Measurements from ENCODE around the gene DUSP7. TPM values are rescaled to one million over a fixed set of nuclear protein-coding genes. Genes with fewer than 3 reads are reported as not detected.

Gene DUSP7
- total RNA-seq, 5 donors from 2014 or later (not counting 1 experiment from before 2014, with no cell fraction given) = 11.3 to 41.3 (median 39.0) TPM

DNA sequence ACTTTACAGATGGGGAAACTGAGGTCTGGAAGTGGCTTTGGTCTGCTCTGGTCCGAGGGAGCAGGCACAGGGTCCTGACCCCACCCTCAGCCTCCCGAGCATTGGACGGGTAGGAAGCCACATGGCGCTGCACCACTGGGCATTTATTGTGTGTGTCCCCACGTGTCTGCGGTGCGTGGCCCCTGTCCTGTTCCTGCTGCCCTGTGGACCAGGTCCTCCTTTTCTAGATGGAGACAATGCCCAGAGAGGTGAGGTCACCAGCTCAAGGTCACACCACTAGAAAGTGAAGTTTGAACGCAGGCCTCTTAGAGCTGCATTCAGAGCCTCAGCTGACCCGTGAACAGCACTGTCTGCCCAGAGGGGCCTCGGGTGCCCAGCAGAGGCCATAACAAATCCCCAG is 26.8 kb downstream of the DUSP7 start:
- no peak overlapping the region for H3K27ac Mint-ChIP-seq

GRCh38 chr3:52029053-52029452 is 27.3 kb downstream of the DUSP7 start:
- Mint-ChIP-seq H3K4me1 (peaks cover 0 to 9% (median 0%) of the 10 kb centered on the region in 3 donors), H3K27ac (no peak overlapping the region), H3K9me3 (no peaks in the 10 kb centered on the region), H3K36me3 (no peaks in the 10 kb centered on the region), H3K27me3 (no peaks in the 10 kb centered on the region), H3K4me3 (no peak overlapping the region)
- ChIA-PET CTCF (interaction anchor here in 1 of 2 donors (0.8 kb wide), 1 partner anchor 12 kb away, joined by 3 read pairs; no protein-coding TSS in a partner anchor), POLR2A (no interaction called here)
- Histone ChIP-seq H3K4me1 (ENCODE audit: control insufficient read depth in 1 of 2, extremely low read depth in 1 of 2, insufficient read depth in 2 of 2, low read length in 2 of 2) (no peaks in the 10 kb centered on the region), H3K27me3 (replicated peaks in 1 of 2; ENCODE audit: control insufficient read depth in 2 of 2, extremely low read depth in 1 of 2, insufficient read depth in 2 of 2, low read length in 1 of 2) (peaks cover 0 to 4% of the 10 kb centered on the region in 2 experiments), H3K4me3 (ENCODE audit: control insufficient read depth in 1 of 2, extremely low read depth in 1 of 2, low read length in 1 of 2) (no peak overlapping the region), H3K27ac (ENCODE audit: low read length) (no peak overlapping the region), H3K9me3 (no peaks in the 10 kb centered on the region), H3K36me3 (ENCODE audit: control insufficient read depth in 2 of 2, extremely low read depth in 1 of 2, insufficient read depth in 1 of 2, low read length in 1 of 2) (no peaks in the 10 kb centered on the region)
- ATAC-seq (replicated peaks in 1 of 4) = no peak
- WGBS (ENCODE audit: insufficient coverage) = 89% methylated on average over 9 of the region's 9 CpGs
- no peak for DNase-seq

More for the DNA sequence above, 26.8 kb downstream of the DUSP7 start:
- Histone ChIP-seq H3K27ac (ENCODE audit: low read length) (no peak overlapping the region), H3K4me1 (ENCODE audit: control insufficient read depth in 1 of 2, extremely low read depth in 1 of 2, insufficient read depth in 2 of 2, low read length in 2 of 2) (no peaks in the 10 kb centered on the region), H3K27me3 (replicated peaks in 1 of 2; ENCODE audit: control insufficient read depth in 2 of 2, extremely low read depth in 1 of 2, insufficient read depth in 2 of 2, low read length in 1 of 2) (peaks cover 0 to 4% of the 10 kb centered on the region in 2 experiments), H3K36me3 (ENCODE audit: control insufficient read depth in 2 of 2, extremely low read depth in 1 of 2, insufficient read depth in 1 of 2, low read length in 1 of 2) (no peaks in the 10 kb centered on the region), H3K4me3 (ENCODE audit: control insufficient read depth in 1 of 2, extremely low read depth in 1 of 2, low read length in 1 of 2) (no peak overlapping the region), H3K9me3 (no peaks in the 10 kb centered on the region)
- POLR2A ChIA-PET = no interaction called here
- H3K9me3 Mint-ChIP-seq = no peaks in the 10 kb centered on the region
- 69% methylated on average over 6 of the region's 10 CpGs for WGBS (ENCODE audit: insufficient coverage)
- ATAC-seq (replicated peaks in 1 of 4) = no peak
- peaks cover 0 to 5% (median 0%) of the 10 kb centered on the region in 3 donors for H3K4me1 Mint-ChIP-seq
- no peaks in the 10 kb centered on the region for H3K36me3 Mint-ChIP-seq
- no peak for DNase-seq
- no peak overlapping the region for H3K4me3 Mint-ChIP-seq
- H3K27me3 Mint-ChIP-seq = no peaks in the 10 kb centered on the region
- CTCF ChIA-PET = interaction anchor here in 1 of 2 donors (0.8 kb wide), 1 partner anchor 12 kb away, joined by 3 read pairs; no protein-coding TSS in a partner anchor

DNA sequence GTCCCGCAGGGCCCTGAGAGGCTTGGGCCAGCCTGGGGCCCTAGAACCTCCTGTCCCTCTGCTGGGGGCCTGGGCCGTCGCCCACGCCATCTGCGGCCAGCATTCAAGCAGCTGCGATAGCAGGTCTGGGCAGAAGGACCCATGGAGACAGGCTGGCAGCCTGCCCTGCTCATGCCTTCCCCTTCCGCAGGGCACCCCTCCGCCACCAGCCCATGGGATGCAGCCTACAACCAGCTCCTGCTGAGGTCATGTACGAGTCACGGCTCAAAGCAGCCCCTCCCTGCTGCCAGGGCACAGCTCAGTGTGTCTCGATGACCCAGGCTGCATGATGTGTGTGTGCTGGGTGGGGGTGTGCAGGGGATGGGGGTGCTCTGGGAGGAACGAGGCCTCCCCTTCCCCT is 27.8 kb downstream of the DUSP7 start:
- peaks cover 0 to 4% of the 10 kb centered on the region in 2 experiments for H3K27me3 ChIP-seq (replicated peaks in 1 of 2; ENCODE audit: control insufficient read depth in 2 of 2, extremely low read depth in 1 of 2, insufficient read depth in 2 of 2, low read length in 1 of 2)
- ATAC-seq (replicated peaks in 1 of 4) (no peak), DNase-seq (no peak)
- no peaks in the 10 kb centered on the region for H3K4me1 ChIP-seq (ENCODE audit: control insufficient read depth in 1 of 2, extremely low read depth in 1 of 2, insufficient read depth in 2 of 2, low read length in 2 of 2)
- H3K27ac ChIP-seq (ENCODE audit: low read length) = no peak overlapping the region
- H3K27ac Mint-ChIP-seq = no peak overlapping the region
- ChIA-PET POLR2A (no interaction called here), CTCF (no interaction called here)
- H3K4me1 Mint-ChIP-seq = peaks cover 0 to 9% (median 0%) of the 10 kb centered on the region in 3 donors
- no peaks in the 10 kb centered on the region for H3K36me3 Mint-ChIP-seq
- no peaks in the 10 kb centered on the region for H3K36me3 ChIP-seq (ENCODE audit: control insufficient read depth in 2 of 2, extremely low read depth in 1 of 2, insufficient read depth in 1 of 2, low read length in 1 of 2)
- no peaks in the 10 kb centered on the region for H3K9me3 Mint-ChIP-seq
- H3K9me3 ChIP-seq = no peaks in the 10 kb centered on the region
- H3K4me3 Mint-ChIP-seq = no peak overlapping the region
- 92% methylated on average over 9 of the region's 12 CpGs for WGBS (ENCODE audit: insufficient coverage)
- no peak overlapping the region for H3K4me3 ChIP-seq (ENCODE audit: control insufficient read depth in 1 of 2, extremely low read depth in 1 of 2, low read length in 1 of 2)
- no peaks in the 10 kb centered on the region for H3K27me3 Mint-ChIP-seq

GRCh38 chr3:52026041-52026440 is 30.3 kb downstream of the DUSP7 start:
- Mint-ChIP-seq H3K27me3 (no peaks in the 10 kb centered on the region), H3K4me1 (peaks cover 0 to 9% (median 0%) of the 10 kb centered on the region in 3 donors), H3K36me3 (no peaks in the 10 kb centered on the region), H3K27ac (no peak overlapping the region), H3K4me3 (no peak overlapping the region), H3K9me3 (no peaks in the 10 kb centered on the region)
- Histone ChIP-seq H3K36me3 (ENCODE audit: control insufficient read depth in 2 of 2, extremely low read depth in 1 of 2, insufficient read depth in 1 of 2, low read length in 1 of 2) (no peaks in the 10 kb centered on the region), H3K9me3 (no peaks in the 10 kb centered on the region), H3K27ac (ENCODE audit: low read length) (no peak overlapping the region), H3K4me1 (ENCODE audit: control insufficient read depth in 1 of 2, extremely low read depth in 1 of 2, insufficient read depth in 2 of 2, low read length in 2 of 2) (peaks cover 0 to 2% of the 10 kb centered on the region in 2 experiments), H3K4me3 (ENCODE audit: control insufficient read depth in 1 of 2, extremely low read depth in 1 of 2, low read length in 1 of 2) (no peak overlapping the region), H3K27me3 (replicated peaks in 1 of 2; ENCODE audit: control insufficient read depth in 2 of 2, extremely low read depth in 1 of 2, insufficient read depth in 2 of 2, low read length in 1 of 2) (no peaks in the 10 kb centered on the region)
- ChIA-PET POLR2A (no interaction called here), CTCF (no interaction called here)
- DNase-seq = no peak
- ATAC-seq (replicated peaks in 1 of 4) = no peak
- WGBS (ENCODE audit: insufficient coverage) = 73% methylated on average over 4 of the region's 4 CpGs

DNA sequence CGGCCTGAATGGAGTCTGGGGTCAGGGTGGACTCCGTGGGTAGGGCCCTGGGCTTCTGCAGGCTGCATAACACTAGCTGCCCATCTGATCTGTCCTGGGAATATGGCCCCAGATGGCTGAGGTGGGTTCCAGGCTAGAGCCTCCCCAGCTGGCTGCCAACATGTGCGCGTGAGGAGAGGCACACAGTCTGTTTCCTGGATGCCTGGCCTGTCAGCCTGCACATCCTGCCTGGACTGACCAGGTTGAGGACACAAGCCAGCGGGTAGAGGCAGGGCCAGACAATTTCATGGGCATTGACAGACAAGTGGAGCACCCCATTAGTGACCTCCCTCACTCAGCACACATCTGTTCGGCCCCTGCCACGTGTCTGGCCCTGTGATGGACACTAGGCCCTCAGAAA is 30.9 kb downstream of the DUSP7 start:
- H3K27ac Mint-ChIP-seq = no peak overlapping the region
- no peak overlapping the region for H3K4me3 ChIP-seq (ENCODE audit: control insufficient read depth in 1 of 2, extremely low read depth in 1 of 2, low read length in 1 of 2)
- H3K36me3 Mint-ChIP-seq = no peaks in the 10 kb centered on the region
- ChIA-PET POLR2A (interaction anchor here in 1 of 2 donors (0.7 kb wide), 1 partner anchor 130 kb away, joined by 3 read pairs; no protein-coding TSS in a partner anchor), CTCF (no interaction called here)
- no peaks in the 10 kb centered on the region for H3K9me3 ChIP-seq
- H3K4me1 Mint-ChIP-seq = peaks cover 0 to 9% (median 0%) of the 10 kb centered on the region in 3 donors
- no peaks in the 10 kb centered on the region for H3K9me3 Mint-ChIP-seq
- ATAC-seq (replicated peaks in 1 of 4) = no peak
- H3K27me3 ChIP-seq (replicated peaks in 1 of 2; ENCODE audit: control insufficient read depth in 2 of 2, extremely low read depth in 1 of 2, insufficient read depth in 2 of 2, low read length in 1 of 2) = no peaks in the 10 kb centered on the region
- H3K4me1 ChIP-seq (ENCODE audit: control insufficient read depth in 1 of 2, extremely low read depth in 1 of 2, insufficient read depth in 2 of 2, low read length in 2 of 2) = peaks cover 0 to 2% of the 10 kb centered on the region in 2 experiments
- no peak for DNase-seq
- no peaks in the 10 kb centered on the region for H3K36me3 ChIP-seq (ENCODE audit: control insufficient read depth in 2 of 2, extremely low read depth in 1 of 2, insufficient read depth in 1 of 2, low read length in 1 of 2)
- no peak overlapping the region for H3K4me3 Mint-ChIP-seq
- WGBS (ENCODE audit: insufficient coverage) = 72% methylated on average over 7 of the region's 7 CpGs
- H3K27me3 Mint-ChIP-seq = no peaks in the 10 kb centered on the region
- no peak overlapping the region for H3K27ac ChIP-seq (ENCODE audit: low read length)

DNA sequence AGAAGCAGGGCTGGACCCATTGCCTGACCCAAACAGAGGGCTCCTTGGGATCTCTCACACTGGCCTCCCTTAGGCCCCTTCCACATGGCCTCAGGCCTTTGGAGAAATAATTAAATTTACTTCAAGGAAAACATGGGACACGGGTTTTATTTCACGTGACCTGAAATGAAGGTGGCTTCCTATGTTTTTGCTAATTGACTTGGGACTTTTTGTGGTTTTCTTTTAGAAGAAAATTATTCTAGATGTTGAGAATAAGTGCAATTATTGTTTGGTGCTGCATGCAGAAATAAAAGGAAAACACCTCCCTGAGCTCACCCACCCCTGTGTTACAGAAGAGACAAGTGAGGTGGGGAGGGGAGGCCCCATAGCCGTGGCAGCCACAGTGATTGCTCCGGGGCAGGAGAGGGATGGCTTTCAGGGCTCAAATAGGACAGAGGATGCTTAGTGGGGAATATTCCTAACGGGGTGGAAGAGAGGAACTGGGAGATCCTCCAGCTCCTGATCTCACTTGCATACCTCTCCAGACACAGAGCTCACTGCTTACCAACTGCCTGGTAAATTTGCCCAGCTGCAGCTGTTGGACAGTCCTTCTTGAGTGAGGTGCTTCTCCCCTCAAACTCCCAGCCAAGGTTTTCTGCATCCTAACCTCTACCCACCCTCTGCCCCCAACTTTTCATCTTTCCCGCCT is 31.5 kb downstream of the DUSP7 start:
- no peaks in the 10 kb centered on the region for H3K9me3 ChIP-seq
- H3K4me3 ChIP-seq (ENCODE audit: control insufficient read depth in 1 of 2, extremely low read depth in 1 of 2, low read length in 1 of 2) = no peak overlapping the region
- H3K4me3 Mint-ChIP-seq = no peak overlapping the region
- H3K27ac Mint-ChIP-seq = no peak overlapping the region
- peaks cover 0 to 9% (median 0%) of the 10 kb centered on the region in 3 donors for H3K4me1 Mint-ChIP-seq
- H3K36me3 ChIP-seq (ENCODE audit: control insufficient read depth in 2 of 2, extremely low read depth in 1 of 2, insufficient read depth in 1 of 2, low read length in 1 of 2) = no peaks in the 10 kb centered on the region
- no peaks in the 10 kb centered on the region for H3K27me3 ChIP-seq (replicated peaks in 1 of 2; ENCODE audit: control insufficient read depth in 2 of 2, extremely low read depth in 1 of 2, insufficient read depth in 2 of 2, low read length in 1 of 2)
- H3K9me3 Mint-ChIP-seq = no peaks in the 10 kb centered on the region
- ATAC-seq (replicated peaks in 1 of 4) (no peak), DNase-seq (no peak)
- ChIA-PET POLR2A (interaction anchor here in 1 of 2 donors (0.7 kb wide), 1 partner anchor 130 kb away, joined by 3 read pairs; no protein-coding TSS in a partner anchor), CTCF (no interaction called here)
- H3K36me3 Mint-ChIP-seq = no peaks in the 10 kb centered on the region
- no peak overlapping the region for H3K27ac ChIP-seq (ENCODE audit: low read length)
- peaks cover 0 to 2% of the 10 kb centered on the region in 2 experiments for H3K4me1 ChIP-seq (ENCODE audit: control insufficient read depth in 1 of 2, extremely low read depth in 1 of 2, insufficient read depth in 2 of 2, low read length in 2 of 2)
- H3K27me3 Mint-ChIP-seq = no peaks in the 10 kb centered on the region
- 79% methylated on average over 2 of the region's 6 CpGs for WGBS (ENCODE audit: insufficient coverage)

Measured in T-cell (primary cell).